Kidney (tissue), 14 donors: ENCODE measurements around the gene CCNL2. TPM values are rescaled to one million over a fixed set of nuclear protein-coding genes. Genes with fewer than 3 reads are reported as not detected.
A peak's percentile ranks its signal among the peaks of the same experiment; 100 is the strongest.

ENCODE experiments used
- DNase-seq, 5 donors: peaks; one replicate each; pipeline ENCODE4 v3.0.0-alpha.2; 2013 to 2020
- FAIRE-seq: peaks from 2 replicates; lab custom pipeline; 2012; peaks lifted over from hg19 to GRCh38; lab: Jason Lieb, UNC
- H3K27ac ChIP-seq, 2 donors: one replicate each; pipeline ENCODE4 v1.7.0; 2013; ENCODE audit warnings: low read depth in 2 of 2, low read length in 2 of 2, inconsistent platforms in 1 of 2
- H3K27me3 ChIP-seq: one replicate; pipeline ENCODE4 v1.7.1; 2013; ENCODE audit warnings: low read length, inconsistent platforms; ENCODE audit not compliant: control insufficient read depth, insufficient read depth
- H3K36me3 ChIP-seq, 3 donors: one replicate each; pipeline versions ENCODE4 v1.7.0 to v1.7.1; 2013; ENCODE audit warnings: low read length in 3 of 3, control low read depth in 1 of 3, inconsistent platforms in 1 of 3; ENCODE audit not compliant: insufficient read depth in 3 of 3, control insufficient read depth in 2 of 3
- H3K4me1 ChIP-seq, 3 donors: one replicate each; pipeline versions ENCODE4 v1.7.0 to v1.7.1; 2013; ENCODE audit warnings: low read length in 3 of 3, inconsistent platforms in 1 of 3, low read depth in 1 of 3; ENCODE audit not compliant: control insufficient read depth in 2 of 3, insufficient read depth in 2 of 3
- H3K4me3 ChIP-seq, 3 donors: one replicate each; pipeline versions ENCODE4 v1.7.0 to v1.8.1; 2013; ENCODE audit warnings: low read length in 3 of 3, control low read depth in 1 of 3, inconsistent platforms in 1 of 3
- H3K9ac ChIP-seq, 3 donors: one replicate each; pipeline versions ENCODE4 v1.7.0 to v1.7.1; 2013; ENCODE audit warnings: low read length in 3 of 3, control low read depth in 1 of 3, inconsistent platforms in 1 of 3
- H3K9me3 ChIP-seq, 3 donors: one replicate each; pipeline versions ENCODE4 v1.7.0 to v1.7.1; 2013; ENCODE audit warnings: low read length in 3 of 3, control low read depth in 1 of 3, inconsistent platforms in 1 of 3; ENCODE audit not compliant: control insufficient read depth in 2 of 3, insufficient read depth in 1 of 3
- CTCF ChIP-seq: IDR thresholded peaks from 3 replicates; pipeline ENCODE4 v1.5.1; 2012; ENCODE audit warnings: mild to moderate bottlenecking, moderate library complexity, borderline replicate concordance; ENCODE audit not compliant: insufficient read depth; ENCODE audit errors: extremely low read depth
- intact Hi-C: fragments of 100-400 bp; cut with DNase I; formaldehyde crosslinking; loops from one replicate; pipeline ENCODE4 v1.11.1; 2022
- polyA plus RNA-seq: library from polyadenylated mRNA; stranded (reverse); fragments of 350-450 nt; fragmentation: Illumina TruSeq; extraction: RNeasy Lipid Tissue Mini Kit (QIAGEN cat#74804); gene quantifications from one replicate; pipeline ENCODE4 v1.2.3, GENCODE V29; 2014; ENCODE audit warnings: low read depth, low replicate concordance; ENCODE audit not compliant: insufficient read depth
- total RNA-seq: library from RNA; stranded (reverse); fragmentation: NEBNext Ultra II Directional; extraction: Animal tissue kit (Norgen Biotek cat#: 25700); gene quantifications from one replicate; pipeline ENCODE4 v1.2.1, GENCODE V29; 2021
- donor health status: control.
- donor health status: control.
- donor health status: control.
- donor health status: control.
- donor health status: control.
- donor health status: DM: yes; HTN: yes; CAD: no.
- donor health status: Normal renal cell carcinoma (clear cell type).

Gene CCNL2
- total and polyA plus RNA-seq, 2 donors from 2014 or later: 72.0 to 199 TPM

GRCh38 chr1:1393428-1393827, 5.7 kb downstream of the CCNL2 start:
- Histone ChIP-seq H3K27ac (no peak overlapping the region), H3K9ac (no peak overlapping the region), H3K4me3 (no peak overlapping the region), H3K27me3 (no peaks in the 10 kb centered on the region), H3K4me1 (peaks cover 0 to 11% (median 7%) of the 10 kb centered on the region in 3 donors), H3K36me3 (peaks cover 22 to 65% (median 49%) of the 10 kb centered on the region in 3 donors), H3K9me3 (no peaks in the 10 kb centered on the region)
- DNase-seq (peak in 1 of 5 donors; percentile 40), FAIRE-seq (no peak)
- intact Hi-C loops: no loop called here
- no peak for TF ChIP-seq CTCF

GRCh38 chr1:1393014-1393413, 6.1 kb downstream of the CCNL2 start:
- no peak for TF ChIP-seq CTCF
- no peak overlapping the region for H3K9ac ChIP-seq
- no peak overlapping the region for H3K4me3 ChIP-seq
- H3K27me3 ChIP-seq: no peaks in the 10 kb centered on the region
- H3K27ac ChIP-seq: no peak overlapping the region
- intact Hi-C loops: no loop called here
- FAIRE-seq: no peak
- peaks cover 0 to 7% (median 5%) of the 10 kb centered on the region in 3 donors for H3K4me1 ChIP-seq
- DNase-seq: peak in 1 of 5 donors; percentile 61
- H3K36me3 ChIP-seq: peaks cover 22 to 68% (median 49%) of the 10 kb centered on the region in 3 donors
- H3K9me3 ChIP-seq: no peaks in the 10 kb centered on the region

- no peaks in the 10 kb centered on the region for H3K9me3 ChIP-seq
- FAIRE-seq: no peak
- intact Hi-C loops: no loop called here
- no peak overlapping the region for H3K4me3 ChIP-seq
- no peak overlapping the region for H3K9ac ChIP-seq
- no peak overlapping the region for H3K27ac ChIP-seq
- peaks cover 0 to 3% (median 0%) of the 10 kb centered on the region in 3 donors for H3K4me1 ChIP-seq
- peak in 1 of 5 donors; percentile 47 for DNase-seq
- H3K36me3 ChIP-seq: peaks cover 15 to 74% (median 51%) of the 10 kb centered on the region in 3 donors
- H3K27me3 ChIP-seq: no peaks in the 10 kb centered on the region
- TF ChIP-seq CTCF: no peak
These were observed 7.9 kb downstream of the CCNL2 start for GRCh38 chr1:1391225-1391624.

- peaks cover 15 to 78% (median 56%) of the 10 kb centered on the region in 3 donors for H3K36me3 ChIP-seq
- H3K4me3 ChIP-seq: no peak overlapping the region
- no peaks in the 10 kb centered on the region for H3K9me3 ChIP-seq
- H3K9ac ChIP-seq: no peak overlapping the region
- peaks cover 0 to 2% (median 0%) of the 10 kb centered on the region in 3 donors for H3K4me1 ChIP-seq
- peak in 1 of 5 donors; percentile 31 for DNase-seq
- H3K27me3 ChIP-seq: no peaks in the 10 kb centered on the region
- intact Hi-C loops: no loop called here
- no peak for TF ChIP-seq CTCF
- no peak for FAIRE-seq
- H3K27ac ChIP-seq: no peak overlapping the region
These were observed 8.5 kb downstream of the CCNL2 start for GRCh38 chr1:1390675-1391074.
